K562 (cell line): ENCODE measurements around the gene NEMP2. TPM values are rescaled to one million over a fixed set of nuclear protein-coding genes. Genes with fewer than 3 reads are reported as not detected.

ENCODE experiments used
- ATAC-seq: fragments of 200-7000 bp; cut with Tn5 transposase; 3 replicates; pipeline ENCODE4 v1.9.1; 2020; ENCODE audit warnings: moderate library complexity
- BruUV-seq: library from RNA; stranded (reverse); fragments of 400-500 nt; replicated peaks from 2 replicates; lab custom pipeline; 2021; lab: Mats Ljungman, UMichigan
- CTCF ChIA-PET: fragments of 300-600 bp; formaldehyde crosslinking; extraction: SDS; loops from one replicate; lab custom pipeline; 2021; ENCODE audit warnings: low intra/inter-chr PET ratio; lab: Yijun Ruan, JAX
- POLR2A ChIA-PET: fragments of 300-600, 350-650 bp; sonication (Branson Sonifier 250); formaldehyde crosslinking; extraction: SDS; loops from one replicate; lab custom pipeline; 2021; ENCODE audit warnings: antibody characterized with exemption, inconsistent platforms; lab: Yijun Ruan, JAX
- DNase-seq, 4 experiments: peaks; one replicate each; pipeline versions ENCODE4 v3.0.0 to v3.0.0-alpha.2; 2011 to 2018; ENCODE audit warnings: low spot score in 3 of 4, mixed read lengths in 3 of 4; ENCODE audit errors: extremely low read depth in 1 of 4
- FAIRE-seq: peaks from 2 replicates; lab custom pipeline; 2011; peaks lifted over from hg19 to GRCh38; lab: Jason Lieb, UNC
- H2AFZ ChIP-seq: 2 replicates; pipeline ENCODE4 v1.6.0; 2011; ENCODE audit warnings: low read depth, low read length, control low read depth, inconsistent platforms
- H3K27ac ChIP-seq: fragments of 200-600 bp; 3 replicates; pipeline ENCODE4 v1.8.0; 2011; ENCODE audit warnings: low read depth, mild to moderate bottlenecking, control low read depth, inconsistent platforms, low read length, moderate library complexity, mixed read lengths; ENCODE audit errors: extremely low read depth
- H3K27me3 ChIP-seq, 2 experiments: fragments of 300-600 bp in 1 of 2; 2 replicates in 1 of 2; 3 replicates in 1 of 2; pipeline versions ENCODE4 v1.6.0 to v1.8.0; 2011; ENCODE audit warnings: inconsistent platforms in 2 of 2, low read length in 2 of 2, mild to moderate bottlenecking in 1 of 2, mixed read lengths in 1 of 2, moderate library complexity in 1 of 2; ENCODE audit not compliant: control insufficient read depth in 2 of 2, insufficient read depth in 2 of 2
- H3K36me3 ChIP-seq: fragments of 300-600 bp; 3 replicates; pipeline ENCODE4 v1.8.0; 2011; ENCODE audit warnings: mild to moderate bottlenecking, low read length, inconsistent platforms; ENCODE audit not compliant: control insufficient read depth, insufficient read depth
- H3K4me1 ChIP-seq, 2 experiments: fragments of 200-600 bp in 1 of 2; replicated peaks in 1 of 2; 2 replicates in 1 of 2; 3 replicates in 1 of 2; pipeline versions ENCODE4 v1.5.1 to v1.8.0; 2011; ENCODE audit warnings: inconsistent platforms in 2 of 2, low read length in 2 of 2, mild to moderate bottlenecking in 1 of 2, mixed read lengths in 1 of 2, moderate library complexity in 1 of 2; ENCODE audit not compliant: control insufficient read depth in 2 of 2, insufficient read depth in 2 of 2
- H3K4me2 ChIP-seq: 2 replicates; pipeline ENCODE4 v1.6.1; 2011; ENCODE audit warnings: low read length, control low read depth, inconsistent platforms, mixed read lengths; ENCODE audit not compliant: insufficient read depth
- H3K4me3 ChIP-seq: fragments of 200-600 bp; sonication (generic), shearing (Covaris generic); 2 replicates; pipeline ENCODE4 v1.5.1; 2016; ENCODE audit warnings: control low read depth, inconsistent platforms
- H3K79me2 ChIP-seq: fragments of 200-600 bp; 3 replicates; pipeline ENCODE4 v1.8.0; 2011; ENCODE audit warnings: low read length, inconsistent platforms; ENCODE audit not compliant: control insufficient read depth, insufficient read depth
- H3K9ac ChIP-seq, 2 experiments: 2 replicates each; pipeline versions ENCODE4 v1.6.0 to v1.6.1; 2011; ENCODE audit warnings: low read depth in 2 of 2, low read length in 2 of 2, control low read depth in 1 of 2, inconsistent platforms in 1 of 2, mild to moderate bottlenecking in 1 of 2, mixed read lengths in 1 of 2; ENCODE audit not compliant: insufficient read depth in 1 of 2
- H3K9me1 ChIP-seq: one replicate; pipeline ENCODE4 v1.6.0; 2011; ENCODE audit warnings: inconsistent platforms, mild to moderate bottlenecking, low read length, moderate library complexity; ENCODE audit not compliant: control insufficient read depth, insufficient read depth
- H3K9me3 ChIP-seq: replicated peaks from 2 replicates; pipeline ENCODE4 v1.5.1; 2011; ENCODE audit warnings: low read depth, low read length, inconsistent platforms; ENCODE audit not compliant: control insufficient read depth, insufficient read depth
- H4K20me1 ChIP-seq: replicated peaks from 2 replicates; pipeline ENCODE4 v1.6.1; 2011; ENCODE audit warnings: low read length, inconsistent platforms, mixed read lengths; ENCODE audit not compliant: control insufficient read depth, insufficient read depth
- CBFA2T3 ChIP-seq: fragments of 450-650 bp; IDR thresholded peaks from 2 replicates; pipeline ENCODE4 v1.6.1; 2017
- CBX3 ChIP-seq, 2 experiments: IDR thresholded peaks; 1 replicate in 1 of 2; 2 replicates in 1 of 2; pipeline ENCODE4 v1.6.1; 2012; ENCODE audit warnings: inconsistent platforms in 2 of 2, low read length in 2 of 2, borderline replicate concordance in 1 of 2, control low read depth in 1 of 2
- IRF2 ChIP-seq: sonication (generic); formaldehyde crosslinking; IDR thresholded peaks from 2 replicates; pipeline ENCODE4 v1.8.1; 2022; ENCODE audit warnings: mild to moderate bottlenecking, missing genetic modification reagents
- JUND ChIP-seq, 2 experiments: IDR thresholded peaks; 2 replicates in 1 of 2; 3 replicates in 1 of 2; pipeline ENCODE4 v1.6.1; 2011; ENCODE audit warnings: borderline replicate concordance in 2 of 2, low read depth in 2 of 2, low read length in 2 of 2, improper control_type of control experiment in 1 of 2, missing biosample characterization in 1 of 2, missing genetic modification characterization in 1 of 2, missing genetic modification reagents in 1 of 2
- NCOA6 ChIP-seq: fragments of 450-650 bp; IDR thresholded peaks from 2 replicates; pipeline ENCODE4 v1.6.1; 2017; ENCODE audit warnings: mild to moderate bottlenecking
- NFIC ChIP-seq: fragments of 450-650 bp; IDR thresholded peaks from 2 replicates; pipeline ENCODE4 v1.6.1; 2017; ENCODE audit warnings: mild to moderate bottlenecking, inconsistent platforms
- SMARCA4 ChIP-seq: fragments of 450-650 bp; IDR thresholded peaks from 2 replicates; pipeline ENCODE4 v1.6.1; 2016
- SOX6 ChIP-seq: fragments of 450-650 bp; IDR thresholded peaks from 2 replicates; pipeline ENCODE4 v1.6.1; 2014; ENCODE audit warnings: mild to moderate bottlenecking
- XRCC4 ChIP-seq: IDR thresholded peaks from one replicate; pipeline ENCODE4 v1.6.1; 2011; ENCODE audit not compliant: insufficient read depth, insufficient read length; ENCODE audit errors: extremely low read depth
- ZNF253 ChIP-seq: fragments of 250-450 bp; sonication (Bioruptor Pico); conservative IDR thresholded peaks from 2 replicates; pipeline ENCODE4 v1.6.1; 2021; ENCODE audit warnings: mild to moderate bottlenecking
- WGBS: fragments of 100-300 bp; shearing (Covaris generic); methylation state at CpG from one replicate; pipeline ENCODE4 v1.1.6; 2016; ENCODE audit warnings: low coverage, mixed read lengths; ENCODE audit not compliant: insufficient coverage; ENCODE audit errors: missing lambda C conversion rate; 5-methylcytosine and 5-hydroxymethylcytosine counted together
- in situ Hi-C: fragments of 300-500 bp; cut with MboI; formaldehyde crosslinking; loops from 4 replicates; pipeline ENCODE4 v1.15.0; 2018; ENCODE audit warnings: inconsistent platforms, mixed read lengths
- intact Hi-C: fragments of 100-400 bp; cut with micrococcal nuclease; formaldehyde crosslinking; loops from 2 replicates; pipeline ENCODE4 v1.14.2; 2022
- polyA plus RNA-seq, 8 experiments: library from polyadenylated mRNA; depleted of rRNA in 4 of 8; stranded (reverse) in 5 of 8; unstranded in 3 of 8; fragments of >200 nt; fragmentation: Nextera tagmentation in 2 of 8; fragmentation: Illumina TruSeq in 1 of 8; extraction: Ambion mirVana in 2 of 8; extraction: Trizol in 1 of 8; gene quantifications; 2 replicates each; pipeline versions ENCODE4 v1.2.1 to v1.2.3, GENCODE V29; 2011 to 2014; ENCODE audit warnings: inconsistent platforms in 1 of 8, missing spikeins in 1 of 8
- total RNA-seq, 7 experiments: library from RNA; depleted of rRNA in 6 of 7; stranded (reverse); fragments of >200 nt in 6 of 7; fragmentation: Illumina TruSeq in 2 of 7; extraction: Trizol in 2 of 7; gene quantifications; 2 replicates each; pipeline versions ENCODE4 v1.2.1 to v1.2.3, GENCODE V29; 2011 to 2021; ENCODE audit warnings: low replicate concordance in 1 of 7
- TF ChIP-seq, protein P1 (sequence below): fragments of 450-650 bp; IDR thresholded peaks from 2 replicates; pipeline ENCODE4 v1.6.1; 2017; ENCODE audit warnings: antibody characterized with exemption, mild to moderate bottlenecking
- TF ChIP-seq, protein P2 (sequence below): fragments of 150-350 bp; conservative IDR thresholded peaks from 2 replicates; pipeline ENCODE4 v1.6.1; 2014; ENCODE audit warnings: low read length

Gene NEMP2
- total and polyA plus RNA-seq, 9 of the 15 experiments (the other 6 are each of a cell fraction or from before 2014, with no cell fraction given) = 0.32 to 3.0 (median 1.7) TPM

DNA sequence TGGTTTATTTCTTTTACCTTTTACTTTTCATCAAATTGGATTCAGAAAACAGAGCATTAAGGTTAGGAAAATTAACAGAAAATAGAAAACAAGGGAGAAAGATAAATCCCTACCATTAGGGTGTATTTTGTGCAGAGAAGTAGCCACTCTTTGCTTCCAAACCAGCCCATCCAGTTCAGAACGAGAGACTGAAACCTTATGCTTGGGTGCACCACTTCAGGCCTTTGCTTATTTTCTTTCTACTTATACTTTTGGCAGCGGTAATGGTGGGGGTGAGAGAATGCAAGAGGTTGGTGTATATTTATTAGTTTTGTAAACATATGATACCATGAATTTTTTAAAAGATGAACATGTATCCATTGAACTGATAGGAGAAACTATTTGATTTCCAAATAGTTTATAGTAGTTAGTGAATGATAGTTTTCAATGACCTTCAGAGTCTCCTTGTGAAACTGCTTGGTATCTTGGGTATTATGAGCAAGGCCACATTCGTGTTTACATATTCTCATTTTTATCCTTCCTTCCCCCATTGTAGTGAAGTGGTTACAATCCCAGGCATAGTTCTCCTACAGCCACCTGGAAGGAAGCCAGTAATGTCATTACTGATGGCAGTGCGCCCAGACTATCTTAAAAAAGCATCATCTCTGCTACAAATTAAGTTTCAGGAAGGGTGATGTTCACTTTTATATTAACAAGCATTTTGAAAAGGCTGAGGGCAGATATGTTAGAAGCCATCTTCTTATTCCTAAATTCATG, 65.5 kb downstream of the NEMP2 start:
- Histone ChIP-seq H3K36me3 (no peaks in the 10 kb centered on the region), H3K9me3 (peaks cover 3% of the 10 kb centered on the region; the same call in 1 of the 2 replicates), H4K20me1 (no peaks in the 10 kb centered on the region), H3K27me3 (no peaks in the 10 kb centered on the region), H3K4me2 (peak overlapping the region; percentile 21; the same call in 1 of the 2 replicates), H2AFZ (peak overlapping the region; percentile 29; the same call in 1 of the 2 replicates), H3K9ac (no peak overlapping the region), H3K4me1 (peaks cover 16 to 43% of the 10 kb centered on the region in 2 experiments), H3K79me2 (no peaks in the 10 kb centered on the region; the same call in 2 of the 3 replicates), H3K9me1 (no peaks in the 10 kb centered on the region), H3K4me3 (no peak overlapping the region), H3K27ac (peak overlapping the region; percentile 65)
- BruUV-seq = no TSS peak
- 9% methylated on average over 4 of the region's 4 CpGs for WGBS
- POLR2A ChIA-PET = interaction anchor here (1.7 kb wide), 1 partner anchor 9 kb away, joined by 9 read pairs; no protein-coding TSS in a partner anchor
- intact Hi-C loops (loop anchor here (10.0 kb wide), 1 partner anchor 64 kb away; the partner anchor contains the start of gene MFSD6), in situ Hi-C loops (no loop called here)
- peak; percentile 96 for FAIRE-seq
- peak; percentile 87 for ATAC-seq
- peak; percentile 50 to 86 (median 63) for DNase-seq
- CTCF ChIA-PET = no interaction called here
- TF ChIP-seq SMARCA4 (peak; percentile 72), NFIC (peak; percentile 97), CBX3 (IDR thresholded peaks at IDR 0.05; ENCODE audit: borderline replicate concordance in 1 of 2, low read length in 2 of 2) (no peak), NCOA6 (no peak), SOX6 (peak; percentile 89), CBFA2T3 (0 out of 2 replicates have a peak, but pooled peaks have one; percentile 33), IRF2 (CRISPR knock-in tag) (no peak), JUND (IDR thresholded peaks at IDR 0.05; ENCODE audit: borderline replicate concordance, low read depth, low read length) (peak; percentile 63; the same call in 1 of the 2 replicates), JUND (tag; IDR thresholded peaks at IDR 0.05; ENCODE audit: borderline replicate concordance, low read depth, low read length) (peak; percentile 35; the same call in 1 of the 3 replicates), ZNF253 (CRISPR knock-in tag) (no peak), XRCC4 (no peak)
- TF ChIP-seq, protein P1, sequence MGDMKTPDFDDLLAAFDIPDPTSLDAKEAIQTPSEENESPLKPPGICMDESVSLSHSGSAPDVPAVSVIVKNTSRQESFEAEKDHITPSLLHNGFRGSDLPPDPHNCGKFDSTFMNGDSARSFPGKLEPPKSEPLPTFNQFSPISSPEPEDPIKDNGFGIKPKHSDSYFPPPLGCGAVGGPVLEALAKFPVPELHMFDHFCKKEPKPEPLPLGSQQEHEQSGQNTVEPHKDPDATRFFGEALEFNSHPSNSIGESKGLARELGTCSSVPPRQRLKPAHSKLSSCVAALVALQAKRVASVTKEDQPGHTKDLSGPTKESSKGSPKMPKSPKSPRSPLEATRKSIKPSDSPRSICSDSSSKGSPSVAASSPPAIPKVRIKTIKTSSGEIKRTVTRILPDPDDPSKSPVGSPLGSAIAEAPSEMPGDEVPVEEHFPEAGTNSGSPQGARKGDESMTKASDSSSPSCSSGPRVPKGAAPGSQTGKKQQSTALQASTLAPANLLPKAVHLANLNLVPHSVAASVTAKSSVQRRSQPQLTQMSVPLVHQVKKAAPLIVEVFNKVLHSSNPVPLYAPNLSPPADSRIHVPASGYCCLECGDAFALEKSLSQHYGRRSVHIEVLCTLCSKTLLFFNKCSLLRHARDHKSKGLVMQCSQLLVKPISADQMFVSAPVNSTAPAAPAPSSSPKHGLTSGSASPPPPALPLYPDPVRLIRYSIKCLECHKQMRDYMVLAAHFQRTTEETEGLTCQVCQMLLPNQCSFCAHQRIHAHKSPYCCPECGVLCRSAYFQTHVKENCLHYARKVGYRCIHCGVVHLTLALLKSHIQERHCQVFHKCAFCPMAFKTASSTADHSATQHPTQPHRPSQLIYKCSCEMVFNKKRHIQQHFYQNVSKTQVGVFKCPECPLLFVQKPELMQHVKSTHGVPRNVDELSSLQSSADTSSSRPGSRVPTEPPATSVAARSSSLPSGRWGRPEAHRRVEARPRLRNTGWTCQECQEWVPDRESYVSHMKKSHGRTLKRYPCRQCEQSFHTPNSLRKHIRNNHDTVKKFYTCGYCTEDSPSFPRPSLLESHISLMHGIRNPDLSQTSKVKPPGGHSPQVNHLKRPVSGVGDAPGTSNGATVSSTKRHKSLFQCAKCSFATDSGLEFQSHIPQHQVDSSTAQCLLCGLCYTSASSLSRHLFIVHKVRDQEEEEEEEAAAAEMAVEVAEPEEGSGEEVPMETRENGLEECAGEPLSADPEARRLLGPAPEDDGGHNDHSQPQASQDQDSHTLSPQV = peak; percentile 46; the same call in 1 of the 2 replicates
- TF ChIP-seq, protein P2, sequence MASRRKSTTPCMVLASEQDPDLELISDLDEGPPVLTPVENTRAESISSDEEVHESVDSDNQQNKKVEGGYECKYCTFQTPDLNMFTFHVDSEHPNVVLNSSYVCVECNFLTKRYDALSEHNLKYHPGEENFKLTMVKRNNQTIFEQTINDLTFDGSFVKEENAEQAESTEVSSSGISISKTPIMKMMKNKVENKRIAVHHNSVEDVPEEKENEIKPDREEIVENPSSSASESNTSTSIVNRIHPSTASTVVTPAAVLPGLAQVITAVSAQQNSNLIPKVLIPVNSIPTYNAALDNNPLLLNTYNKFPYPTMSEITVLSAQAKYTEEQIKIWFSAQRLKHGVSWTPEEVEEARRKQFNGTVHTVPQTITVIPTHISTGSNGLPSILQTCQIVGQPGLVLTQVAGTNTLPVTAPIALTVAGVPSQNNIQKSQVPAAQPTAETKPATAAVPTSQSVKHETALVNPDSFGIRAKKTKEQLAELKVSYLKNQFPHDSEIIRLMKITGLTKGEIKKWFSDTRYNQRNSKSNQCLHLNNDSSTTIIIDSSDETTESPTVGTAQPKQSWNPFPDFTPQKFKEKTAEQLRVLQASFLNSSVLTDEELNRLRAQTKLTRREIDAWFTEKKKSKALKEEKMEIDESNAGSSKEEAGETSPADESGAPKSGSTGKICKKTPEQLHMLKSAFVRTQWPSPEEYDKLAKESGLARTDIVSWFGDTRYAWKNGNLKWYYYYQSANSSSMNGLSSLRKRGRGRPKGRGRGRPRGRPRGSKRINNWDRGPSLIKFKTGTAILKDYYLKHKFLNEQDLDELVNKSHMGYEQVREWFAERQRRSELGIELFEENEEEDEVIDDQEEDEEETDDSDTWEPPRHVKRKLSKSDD = no peak
